Stomach smooth muscle (tissue), 2 donors: Measurements from ENCODE around the gene RUNX2.

Experiments
- H3K27ac ChIP-seq: one replicate; pipeline ENCODE4 v1.7.0; 2013; ENCODE audit warnings: mild to moderate bottlenecking, low read length, inconsistent platforms
- H3K27me3 ChIP-seq, 2 donors: one replicate each; pipeline ENCODE4 v1.7.0; 2013; ENCODE audit warnings: low read length in 2 of 2; ENCODE audit not compliant: insufficient read depth in 2 of 2, control insufficient read depth in 1 of 2
- H3K36me3 ChIP-seq, 2 donors: one replicate each; pipeline ENCODE4 v1.7.0; 2013; ENCODE audit warnings: low read length in 2 of 2; ENCODE audit not compliant: control insufficient read depth in 2 of 2, insufficient read depth in 2 of 2
- H3K4me1 ChIP-seq: one replicate; pipeline ENCODE4 v1.7.0; 2013; ENCODE audit warnings: low read length; ENCODE audit not compliant: control insufficient read depth, insufficient read depth
- H3K4me3 ChIP-seq, 2 donors: one replicate each; pipeline ENCODE4 v1.7.0; 2013; ENCODE audit warnings: low read length in 2 of 2
- H3K9ac ChIP-seq, 2 donors: one replicate each; pipeline ENCODE4 v1.7.0; 2013; ENCODE audit warnings: low read length in 2 of 2, mild to moderate bottlenecking in 1 of 2
- H3K9me3 ChIP-seq, 2 donors: one replicate each; pipeline ENCODE4 v1.7.0; 2013; ENCODE audit warnings: low read length in 2 of 2; ENCODE audit not compliant: control insufficient read depth in 2 of 2
- donor health status: healthy.
- donor health status: Pancreatic carcinoma.

Gene RUNX2

DNA sequence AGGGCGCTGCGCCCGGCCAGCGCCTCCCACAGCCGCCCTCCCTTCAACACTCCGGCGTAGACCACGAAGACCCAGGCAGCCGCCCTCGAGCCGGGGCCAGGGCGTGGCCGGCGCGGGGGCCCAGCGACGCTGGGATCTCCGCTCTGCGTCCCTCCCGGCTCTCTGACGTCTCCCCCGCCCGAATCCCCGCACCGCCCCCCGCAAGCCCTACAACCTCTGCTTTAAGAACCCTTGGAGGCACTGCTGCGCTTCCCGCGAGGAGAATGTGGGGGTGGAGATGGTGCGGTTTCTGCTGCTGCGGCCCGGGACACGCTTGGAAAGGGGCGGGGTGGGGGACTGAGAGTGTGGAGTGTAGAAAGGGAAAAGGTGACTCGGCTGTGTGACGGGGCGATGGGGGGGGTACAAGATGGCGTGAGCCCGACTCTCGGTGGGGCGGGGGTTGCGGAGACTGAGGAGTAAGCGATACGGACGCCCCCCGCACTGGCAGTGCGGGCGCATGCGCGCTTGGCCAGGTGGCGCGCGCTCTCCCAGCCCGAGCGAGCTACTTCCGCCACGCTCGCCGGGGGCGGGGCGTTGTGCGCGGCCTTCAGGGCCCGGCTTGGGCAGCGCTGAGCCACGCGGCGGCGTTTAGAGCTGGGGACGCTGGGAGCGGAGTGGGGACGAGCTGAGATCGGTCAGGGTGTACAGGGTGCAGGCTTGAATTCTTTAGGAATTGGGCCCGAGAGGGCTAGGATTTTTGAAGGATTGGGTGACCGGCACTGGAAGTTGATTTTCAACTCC, 49.6 kb downstream of the RUNX2 start, which contains the start of gene SUPT3H:
TSS of gene SUPT3H (minus strand) at position 381 of the 780 bp plus-strand sequence.
- Histone ChIP-seq H3K9me3 (no peaks in the 10 kb centered on the region), H3K9ac (peak within 1 kb of the TSS; percentile 95), H3K4me3 (peak within 1 kb of the TSS; percentile 83 to 84), H3K4me1 (peaks cover 3% of the 10 kb centered on the region), H3K36me3 (no peaks in the 10 kb centered on the region), H3K27me3 (no peaks in the 10 kb centered on the region), H3K27ac (peak within 1 kb of the TSS; percentile 92)

DNA sequence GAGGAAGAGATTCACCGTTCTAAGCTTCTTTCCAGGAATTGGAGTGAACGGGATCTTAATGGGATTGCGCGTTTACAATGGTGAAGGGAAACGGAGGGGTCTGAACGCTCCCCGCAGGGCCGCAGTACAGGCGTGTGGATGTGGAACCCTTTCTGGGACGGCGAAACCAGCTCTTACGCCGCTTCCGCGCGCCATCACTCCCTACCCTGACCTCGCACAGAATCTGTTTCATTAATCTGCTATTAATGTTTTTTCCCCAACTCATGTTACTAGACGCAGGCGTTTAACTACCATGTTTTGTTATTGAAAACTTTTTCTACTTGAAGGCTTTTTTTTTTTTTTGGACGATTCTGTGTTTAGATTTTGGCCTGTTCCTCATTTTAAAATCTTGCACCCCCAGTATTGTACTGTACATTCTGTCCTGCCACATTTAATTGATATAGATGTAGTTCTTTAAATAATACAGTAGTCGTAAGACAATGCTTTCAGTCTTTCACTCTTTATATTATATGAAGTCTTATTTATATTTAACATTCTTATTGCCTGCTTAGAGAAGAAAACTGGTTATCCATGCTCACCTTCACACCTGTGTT, 50.3 kb downstream of the RUNX2 start:
- Histone ChIP-seq H3K4me3 (peak overlapping the region; percentile 83 to 84), H3K4me1 (peaks cover 3% of the 10 kb centered on the region), H3K27ac (peak overlapping the region; percentile 92), H3K36me3 (no peaks in the 10 kb centered on the region), H3K9me3 (no peaks in the 10 kb centered on the region), H3K9ac (peak overlapping the region; percentile 95), H3K27me3 (no peaks in the 10 kb centered on the region)

- H3K27me3 ChIP-seq = no peaks in the 10 kb centered on the region
- no peak overlapping the region for H3K4me3 ChIP-seq
- no peak overlapping the region for H3K27ac ChIP-seq
- H3K9ac ChIP-seq = no peak overlapping the region
- H3K9me3 ChIP-seq = no peaks in the 10 kb centered on the region
- no peaks in the 10 kb centered on the region for H3K36me3 ChIP-seq
- no peaks in the 10 kb centered on the region for H3K4me1 ChIP-seq
Observed at GRCh38 chr6:45382391-45382790, 54.3 kb downstream of the RUNX2 start.

DNA sequence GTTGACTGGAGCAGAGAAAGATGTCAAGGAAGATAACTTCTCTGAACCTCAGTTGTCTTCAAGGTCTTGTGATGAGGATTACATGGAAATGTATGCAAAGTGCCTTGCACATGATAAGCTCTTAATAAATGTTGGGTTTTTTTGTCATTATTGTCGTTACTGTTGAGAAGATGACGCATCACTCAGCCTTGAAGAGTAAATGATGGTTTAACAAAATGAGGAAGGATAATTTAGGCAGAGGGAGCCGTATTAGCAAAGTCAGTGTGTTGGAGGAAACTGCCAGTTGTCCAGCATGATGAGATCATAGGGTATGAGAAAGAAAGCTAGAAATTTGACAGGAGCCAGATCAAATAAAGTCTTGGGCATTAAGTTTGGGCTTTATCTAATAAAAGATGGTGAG, 58.4 kb downstream of the RUNX2 start:
- Histone ChIP-seq H3K4me1 (no peaks in the 10 kb centered on the region), H3K36me3 (no peaks in the 10 kb centered on the region), H3K9me3 (no peaks in the 10 kb centered on the region), H3K9ac (no peak overlapping the region), H3K4me3 (no peak overlapping the region), H3K27ac (no peak overlapping the region), H3K27me3 (no peaks in the 10 kb centered on the region)

GRCh38 chr6:45387236-45387635, 59.1 kb downstream of the RUNX2 start:
- Histone ChIP-seq H3K27ac (no peak overlapping the region), H3K4me3 (no peak overlapping the region), H3K9me3 (no peaks in the 10 kb centered on the region), H3K36me3 (no peaks in the 10 kb centered on the region), H3K4me1 (no peaks in the 10 kb centered on the region), H3K27me3 (no peaks in the 10 kb centered on the region), H3K9ac (no peak overlapping the region)

DNA sequence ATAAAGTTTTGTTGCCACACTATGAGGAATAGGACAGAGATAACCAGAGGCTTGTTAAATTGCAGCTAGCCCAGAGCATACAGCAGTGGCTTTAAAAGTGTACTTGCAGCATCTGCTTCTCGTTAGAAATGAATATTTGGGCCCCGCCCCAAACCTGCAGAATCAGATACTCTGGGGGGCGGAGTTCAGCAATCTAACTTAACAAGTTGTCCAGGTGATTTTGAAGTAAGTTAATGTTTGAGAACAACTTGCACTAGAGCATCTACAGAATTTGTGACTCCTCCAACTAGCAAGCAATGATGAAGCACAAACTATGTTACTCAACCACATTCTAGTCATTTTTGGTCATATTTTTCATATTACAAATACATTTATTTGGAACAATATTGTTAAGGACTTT, 60.2 kb downstream of the RUNX2 start:
- Histone ChIP-seq H3K9ac (no peak overlapping the region), H3K27ac (no peak overlapping the region), H3K9me3 (no peaks in the 10 kb centered on the region), H3K4me1 (no peaks in the 10 kb centered on the region), H3K36me3 (no peaks in the 10 kb centered on the region), H3K27me3 (no peaks in the 10 kb centered on the region), H3K4me3 (no peak overlapping the region)

- Histone ChIP-seq H3K27ac (no peak overlapping the region), H3K9ac (no peak overlapping the region), H3K36me3 (no peaks in the 10 kb centered on the region), H3K27me3 (peaks cover 0 to 3% of the 10 kb centered on the region in 2 donors), H3K9me3 (no peaks in the 10 kb centered on the region), H3K4me3 (no peak overlapping the region), H3K4me1 (no peaks in the 10 kb centered on the region)
Observed at GRCh38 chr6:45394586-45395095, 66.5 kb downstream of the RUNX2 start.

DNA sequence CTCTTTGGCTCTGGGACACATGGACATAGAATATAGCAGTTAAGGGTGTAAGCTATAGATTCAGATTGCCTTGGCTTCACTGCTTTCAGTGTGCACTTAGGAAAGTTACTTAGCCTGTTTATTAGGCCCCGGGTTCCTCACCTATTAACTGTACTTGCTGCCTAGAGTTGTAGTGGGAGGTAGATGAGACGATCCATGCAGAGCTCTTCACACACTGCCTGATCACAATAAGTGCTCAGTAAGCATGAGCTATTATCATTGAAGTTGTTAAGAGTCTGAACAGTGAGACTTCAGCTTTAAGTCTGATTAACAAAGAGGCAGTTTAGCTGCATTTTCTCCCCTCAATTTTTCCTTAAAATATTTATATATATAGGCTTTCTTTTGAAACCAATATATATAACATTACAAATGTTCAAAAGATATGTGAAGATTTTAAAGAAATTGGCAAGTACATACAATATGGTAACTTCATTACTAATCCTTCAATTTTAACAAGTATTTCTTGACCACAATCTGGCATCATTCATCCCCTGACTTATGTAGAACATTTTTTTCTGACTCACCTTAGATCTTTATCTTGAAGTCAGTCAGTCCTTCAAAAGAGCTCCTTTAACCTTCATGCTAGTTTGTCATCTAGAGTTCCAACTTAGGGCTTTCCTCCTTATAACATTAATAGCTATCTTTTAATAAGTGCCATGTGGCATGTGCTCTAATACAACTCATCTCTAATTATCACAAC, 70.1 kb downstream of the RUNX2 start:
- Histone ChIP-seq H3K4me1 (no peaks in the 10 kb centered on the region), H3K27ac (no peak overlapping the region), H3K9ac (no peak overlapping the region), H3K4me3 (no peak overlapping the region), H3K36me3 (no peaks in the 10 kb centered on the region), H3K9me3 (no peaks in the 10 kb centered on the region), H3K27me3 (peaks cover 7% of the 10 kb centered on the region in 2 donors)

DNA sequence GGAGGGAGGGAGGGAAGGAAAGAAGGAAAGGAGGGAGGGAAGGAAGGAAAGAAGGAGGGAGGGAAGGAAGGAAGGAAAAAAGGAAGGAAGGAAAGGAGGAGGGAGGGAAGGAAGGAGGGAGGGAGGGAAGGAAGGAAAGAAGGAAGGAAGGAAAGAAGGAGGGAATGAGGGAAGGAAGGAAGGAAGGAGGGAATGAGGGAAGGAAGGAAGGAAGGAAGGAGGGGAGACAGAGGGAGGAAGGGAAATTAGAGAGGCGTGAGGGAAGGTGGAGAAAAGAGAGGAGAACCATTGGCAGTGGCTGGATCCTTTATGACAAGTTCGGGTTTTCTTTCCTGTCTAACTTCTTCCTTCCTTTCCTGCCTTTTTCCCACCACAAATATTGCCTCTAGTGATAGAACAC, 71.9 kb downstream of the RUNX2 start:
- no peak overlapping the region for H3K4me3 ChIP-seq

DNA sequence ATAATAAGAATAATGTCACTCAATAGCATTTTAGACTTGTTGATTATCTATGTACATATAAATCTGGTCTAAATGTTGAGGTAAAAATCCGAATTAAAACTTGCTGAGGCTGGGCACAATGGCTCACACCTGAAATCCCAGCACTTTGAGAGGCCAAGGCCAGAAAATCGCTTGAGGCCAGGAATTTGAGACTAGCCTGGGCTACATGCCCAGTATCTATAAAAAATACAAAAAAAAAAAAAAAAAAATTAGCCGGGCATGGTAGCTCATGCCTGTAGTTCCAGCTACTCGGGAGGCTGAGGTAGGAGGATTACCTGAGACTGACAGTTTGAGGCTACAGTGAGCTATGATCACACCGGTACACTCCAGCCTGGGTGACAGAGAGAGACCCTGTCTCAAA, 83.8 kb downstream of the RUNX2 start:
- Histone ChIP-seq H3K36me3 (no peaks in the 10 kb centered on the region), H3K9ac (no peak overlapping the region), H3K27me3 (peaks cover 7 to 11% of the 10 kb centered on the region in 2 donors), H3K4me1 (no peaks in the 10 kb centered on the region), H3K4me3 (no peak overlapping the region), H3K27ac (no peak overlapping the region), H3K9me3 (no peaks in the 10 kb centered on the region)

More for the DNA sequence above, 71.9 kb downstream of the RUNX2 start:
- no peaks in the 10 kb centered on the region for H3K36me3 ChIP-seq
- no peaks in the 10 kb centered on the region for H3K4me1 ChIP-seq
- H3K27me3 ChIP-seq = peaks cover 7% of the 10 kb centered on the region in 2 donors
- H3K9ac ChIP-seq = no peak overlapping the region
- H3K27ac ChIP-seq = no peak overlapping the region
- no peaks in the 10 kb centered on the region for H3K9me3 ChIP-seq
